Measurements from ENCODE around the gene HIVEP2. TPM values are rescaled to one million over a fixed set of nuclear protein-coding genes. Genes with fewer than 3 reads are reported as not detected.

HIVEP2 gene
- total and polyA plus RNA-seq, 5 donors from 2014 or later = 9.7 to 76.7 (median 12.3) TPM

DNA sequence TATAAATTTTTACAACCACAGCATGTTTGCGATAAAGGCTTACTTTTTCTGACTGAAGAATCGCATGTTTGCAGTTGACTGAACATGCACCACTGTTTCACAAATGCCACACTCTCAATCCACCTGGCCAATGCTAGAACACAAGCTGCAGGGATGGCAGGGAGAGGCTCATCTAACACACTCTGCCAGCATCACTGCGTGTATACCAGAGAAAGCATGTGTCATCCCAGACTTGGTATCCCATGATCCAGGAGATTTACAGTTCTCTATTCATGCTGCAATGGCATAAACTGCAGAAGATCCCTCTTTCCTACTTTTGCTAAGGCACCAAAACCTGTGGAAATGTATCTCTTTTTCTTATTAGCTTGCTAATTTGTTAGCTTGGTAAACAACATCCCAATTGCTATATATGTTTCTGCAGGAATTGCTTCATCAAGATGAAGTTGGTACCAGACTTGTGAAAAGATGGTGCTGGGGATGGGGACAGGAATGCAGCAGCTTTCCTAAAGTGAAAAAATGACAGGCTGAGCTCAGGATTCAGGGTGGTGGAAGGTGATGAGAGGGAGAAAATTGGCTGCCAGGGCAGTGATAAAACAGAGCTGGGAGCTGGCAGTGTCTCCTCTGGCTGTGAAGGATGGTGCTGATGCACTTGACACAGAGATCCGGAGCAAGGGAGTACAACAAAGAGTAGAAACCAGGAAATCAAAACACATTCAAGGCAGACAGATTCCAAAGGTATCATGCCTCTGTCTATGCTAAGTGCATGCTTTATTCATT, 186.9 kb downstream of the HIVEP2 start:
- DNase-seq (no peak), ATAC-seq (ENCODE audit: low read depth in 2 of 2) (no peak)
- Histone ChIP-seq H3K36me3 (ENCODE audit: control insufficient read depth, insufficient read depth, low read length) (peaks cover 81% of the 10 kb centered on the region), H3K4me3 (ENCODE audit: low read depth, low read length) (no peak overlapping the region), H3K9me3 (ENCODE audit: control insufficient read depth in 2 of 2, low read length in 2 of 2) (no peaks in the 10 kb centered on the region), H3K27ac (ENCODE audit: insufficient read depth, low read length, poor library complexity, severe bottlenecking) (no peak overlapping the region), H3K27me3 (ENCODE audit: control insufficient read depth, insufficient read depth, low read length) (no peaks in the 10 kb centered on the region), H3K4me1 (ENCODE audit: control insufficient read depth, insufficient read depth, low read length, poor library complexity, severe bottlenecking) (peaks cover 8% of the 10 kb centered on the region)
- Mint-ChIP-seq H3K36me3 (peaks cover 71% of the 10 kb centered on the region), H3K4me1 (peaks cover 42 to 54% (median 44%) of the 10 kb centered on the region in 4 donors), H3K4me3 (no peak overlapping the region), H3K27me3 (no peaks in the 10 kb centered on the region), H3K9me3 (no peaks in the 10 kb centered on the region), H3K27ac (peak overlapping the region; percentile 10 to 77 (median 75))

DNA sequence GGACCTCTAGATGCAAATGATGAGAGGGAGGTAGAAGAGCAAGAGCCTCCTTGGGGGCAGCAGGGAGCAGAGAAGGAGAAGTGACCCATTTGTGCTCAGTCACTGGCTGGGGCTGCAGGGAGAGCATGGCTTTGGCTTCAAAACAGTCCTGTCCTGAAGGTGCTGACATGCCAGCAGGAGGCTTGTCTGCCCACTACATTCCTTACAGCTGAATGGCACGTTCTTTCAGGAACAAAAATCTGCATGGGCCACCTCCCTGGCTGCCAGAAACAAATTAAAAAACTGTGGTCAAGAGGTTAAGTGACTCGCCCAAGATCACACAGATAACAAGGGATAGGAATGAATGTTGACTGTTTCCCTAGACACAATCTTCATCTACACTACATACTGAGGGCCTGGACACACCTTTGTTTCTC, 188.8 kb downstream of the HIVEP2 start:
- H3K36me3 ChIP-seq (ENCODE audit: control insufficient read depth, insufficient read depth, low read length) = peaks cover 79% of the 10 kb centered on the region
- peaks cover 30 to 45% (median 37%) of the 10 kb centered on the region in 4 donors for H3K4me1 Mint-ChIP-seq
- H3K27ac Mint-ChIP-seq = peak overlapping the region; percentile 31 to 96 (median 76)

DNA sequence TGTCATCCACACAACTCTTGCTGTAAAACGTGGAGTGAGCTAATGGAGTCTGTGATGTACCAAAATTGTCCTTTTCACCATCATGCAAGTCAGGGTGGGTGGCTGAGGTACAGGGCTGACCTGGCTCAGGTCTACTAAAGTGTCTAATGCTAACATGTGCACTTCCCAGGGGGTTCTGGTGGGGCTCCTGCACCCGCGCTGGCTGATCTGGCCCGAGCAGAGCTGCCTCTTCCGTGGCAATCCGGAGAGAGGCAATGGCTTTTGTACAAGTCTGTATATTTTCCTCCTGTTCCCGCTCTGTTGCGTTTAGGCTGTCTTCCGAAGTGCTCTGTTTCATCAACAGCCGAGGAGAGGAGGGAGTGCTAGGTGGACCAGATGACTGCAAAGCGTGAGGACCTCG, 191.8 kb downstream of the HIVEP2 start:
- Mint-ChIP-seq H3K4me1 (peaks cover 23 to 46% (median 37%) of the 10 kb centered on the region in 4 donors), H3K27ac (peak overlapping the region; percentile 39 to 48 (median 41)), H3K36me3 (peaks cover 45% of the 10 kb centered on the region), H3K9me3 (no peaks in the 10 kb centered on the region), H3K4me3 (peak overlapping the region in 1 of 4 donors; percentile 65), H3K27me3 (no peaks in the 10 kb centered on the region)
- H3K36me3 ChIP-seq (ENCODE audit: control insufficient read depth, insufficient read depth, low read length) = peaks cover 50% of the 10 kb centered on the region
- no peak overlapping the region for H3K27ac ChIP-seq (ENCODE audit: insufficient read depth, low read length, poor library complexity, severe bottlenecking)
- H3K9me3 ChIP-seq (ENCODE audit: control insufficient read depth in 2 of 2, low read length in 2 of 2) = no peaks in the 10 kb centered on the region
- ATAC-seq (ENCODE audit: low read depth in 2 of 2) = no peak
- H3K4me3 ChIP-seq (ENCODE audit: low read depth, low read length) = no peak overlapping the region
- H3K27me3 ChIP-seq (ENCODE audit: control insufficient read depth, insufficient read depth, low read length) = no peaks in the 10 kb centered on the region
- no peak for DNase-seq
- no peaks in the 10 kb centered on the region for H3K4me1 ChIP-seq (ENCODE audit: control insufficient read depth, insufficient read depth, low read length, poor library complexity, severe bottlenecking)

More for the DNA sequence above, 188.8 kb downstream of the HIVEP2 start:
- Mint-ChIP-seq H3K4me3 (no peak overlapping the region), H3K9me3 (no peaks in the 10 kb centered on the region), H3K36me3 (peaks cover 69% of the 10 kb centered on the region), H3K27me3 (no peaks in the 10 kb centered on the region)
- H3K27ac ChIP-seq (ENCODE audit: insufficient read depth, low read length, poor library complexity, severe bottlenecking) = no peak overlapping the region
- no peaks in the 10 kb centered on the region for H3K27me3 ChIP-seq (ENCODE audit: control insufficient read depth, insufficient read depth, low read length)
- DNase-seq (no peak), ATAC-seq (ENCODE audit: low read depth in 2 of 2) (no peak)
- no peak overlapping the region for H3K4me3 ChIP-seq (ENCODE audit: low read depth, low read length)
- H3K9me3 ChIP-seq (ENCODE audit: control insufficient read depth in 2 of 2, low read length in 2 of 2) = no peaks in the 10 kb centered on the region
- no peaks in the 10 kb centered on the region for H3K4me1 ChIP-seq (ENCODE audit: control insufficient read depth, insufficient read depth, low read length, poor library complexity, severe bottlenecking)

GRCh38 chr6:142752348-142752747, 192.6 kb downstream of the HIVEP2 start:
- no peaks in the 10 kb centered on the region for H3K27me3 ChIP-seq (ENCODE audit: control insufficient read depth, insufficient read depth, low read length)
- DNase-seq = no peak

GRCh38 chr6:142751452-142751851, 193.5 kb downstream of the HIVEP2 start:
- H3K4me3 Mint-ChIP-seq = no peak overlapping the region
- H3K9me3 Mint-ChIP-seq = no peaks in the 10 kb centered on the region
- no peak overlapping the region for H3K4me3 ChIP-seq (ENCODE audit: low read depth, low read length)
- H3K27me3 Mint-ChIP-seq = no peaks in the 10 kb centered on the region
- no peak for ATAC-seq (ENCODE audit: low read depth in 2 of 2)
- peak overlapping the region; percentile 11 for H3K27ac ChIP-seq (ENCODE audit: insufficient read depth, low read length, poor library complexity, severe bottlenecking)
- no peaks in the 10 kb centered on the region for H3K4me1 ChIP-seq (ENCODE audit: control insufficient read depth, insufficient read depth, low read length, poor library complexity, severe bottlenecking)
- peaks cover 39% of the 10 kb centered on the region for H3K36me3 ChIP-seq (ENCODE audit: control insufficient read depth, insufficient read depth, low read length)
- no peaks in the 10 kb centered on the region for H3K27me3 ChIP-seq (ENCODE audit: control insufficient read depth, insufficient read depth, low read length)
- DNase-seq = no peak
- peaks cover 30% of the 10 kb centered on the region for H3K36me3 Mint-ChIP-seq
- peaks cover 15 to 36% (median 28%) of the 10 kb centered on the region in 4 donors for H3K4me1 Mint-ChIP-seq
- H3K27ac Mint-ChIP-seq = peak overlapping the region; percentile 7 to 83 (median 74)
- no peaks in the 10 kb centered on the region for H3K9me3 ChIP-seq (ENCODE audit: control insufficient read depth in 2 of 2, low read length in 2 of 2)

More at GRCh38 chr6:142752348-142752747, 192.6 kb downstream of the HIVEP2 start:
- Histone ChIP-seq H3K4me1 (ENCODE audit: control insufficient read depth, insufficient read depth, low read length, poor library complexity, severe bottlenecking) (no peaks in the 10 kb centered on the region), H3K4me3 (ENCODE audit: low read depth, low read length) (no peak overlapping the region), H3K27ac (ENCODE audit: insufficient read depth, low read length, poor library complexity, severe bottlenecking) (no peak overlapping the region), H3K9me3 (ENCODE audit: control insufficient read depth in 2 of 2, low read length in 2 of 2) (no peaks in the 10 kb centered on the region), H3K36me3 (ENCODE audit: control insufficient read depth, insufficient read depth, low read length) (peaks cover 46% of the 10 kb centered on the region)
- H3K36me3 Mint-ChIP-seq = peaks cover 36% of the 10 kb centered on the region
- peaks cover 23 to 40% (median 35%) of the 10 kb centered on the region in 4 donors for H3K4me1 Mint-ChIP-seq
- no peaks in the 10 kb centered on the region for H3K27me3 Mint-ChIP-seq
- H3K27ac Mint-ChIP-seq = no peak overlapping the region
- H3K4me3 Mint-ChIP-seq = no peak overlapping the region
- no peaks in the 10 kb centered on the region for H3K9me3 Mint-ChIP-seq
- no peak for ATAC-seq (ENCODE audit: low read depth in 2 of 2)

GRCh38 chr6:142750998-142751397, 194.0 kb downstream of the HIVEP2 start:
- Histone ChIP-seq H3K4me3 (ENCODE audit: low read depth, low read length) (no peak overlapping the region), H3K9me3 (ENCODE audit: control insufficient read depth in 2 of 2, low read length in 2 of 2) (no peaks in the 10 kb centered on the region), H3K27ac (ENCODE audit: insufficient read depth, low read length, poor library complexity, severe bottlenecking) (no peak overlapping the region), H3K4me1 (ENCODE audit: control insufficient read depth, insufficient read depth, low read length, poor library complexity, severe bottlenecking) (no peaks in the 10 kb centered on the region), H3K27me3 (ENCODE audit: control insufficient read depth, insufficient read depth, low read length) (no peaks in the 10 kb centered on the region), H3K36me3 (ENCODE audit: control insufficient read depth, insufficient read depth, low read length) (peaks cover 35% of the 10 kb centered on the region)
- Mint-ChIP-seq H3K9me3 (no peaks in the 10 kb centered on the region), H3K27me3 (no peaks in the 10 kb centered on the region), H3K4me1 (peaks cover 11 to 34% (median 27%) of the 10 kb centered on the region in 4 donors), H3K36me3 (peaks cover 25% of the 10 kb centered on the region), H3K27ac (peak overlapping the region; percentile 7 to 77 (median 69)), H3K4me3 (no peak overlapping the region)
- ATAC-seq (ENCODE audit: low read depth in 2 of 2) (no peak), DNase-seq (no peak)

GRCh38 chr6:142749556-142749955, 195.4 kb downstream of the HIVEP2 start:
- H3K4me1 Mint-ChIP-seq = peaks cover 7 to 23% (median 17%) of the 10 kb centered on the region in 4 donors
- Histone ChIP-seq H3K27me3 (ENCODE audit: control insufficient read depth, insufficient read depth, low read length) (no peaks in the 10 kb centered on the region), H3K4me1 (ENCODE audit: control insufficient read depth, insufficient read depth, low read length, poor library complexity, severe bottlenecking) (no peaks in the 10 kb centered on the region), H3K36me3 (ENCODE audit: control insufficient read depth, insufficient read depth, low read length) (peaks cover 28% of the 10 kb centered on the region), H3K4me3 (ENCODE audit: low read depth, low read length) (no peak overlapping the region), H3K9me3 (ENCODE audit: control insufficient read depth in 2 of 2, low read length in 2 of 2) (no peaks in the 10 kb centered on the region), H3K27ac (ENCODE audit: insufficient read depth, low read length, poor library complexity, severe bottlenecking) (no peak overlapping the region)
- H3K27me3 Mint-ChIP-seq = peaks cover 6% of the 10 kb centered on the region
- ATAC-seq (ENCODE audit: low read depth in 2 of 2) = no peak
- peak overlapping the region in 2 of 3 donors; percentile 3 to 33 for H3K27ac Mint-ChIP-seq
- DNase-seq = no peak
- no peaks in the 10 kb centered on the region for H3K9me3 Mint-ChIP-seq
- H3K36me3 Mint-ChIP-seq = peaks cover 14% of the 10 kb centered on the region
- H3K4me3 Mint-ChIP-seq = no peak overlapping the region

DNA sequence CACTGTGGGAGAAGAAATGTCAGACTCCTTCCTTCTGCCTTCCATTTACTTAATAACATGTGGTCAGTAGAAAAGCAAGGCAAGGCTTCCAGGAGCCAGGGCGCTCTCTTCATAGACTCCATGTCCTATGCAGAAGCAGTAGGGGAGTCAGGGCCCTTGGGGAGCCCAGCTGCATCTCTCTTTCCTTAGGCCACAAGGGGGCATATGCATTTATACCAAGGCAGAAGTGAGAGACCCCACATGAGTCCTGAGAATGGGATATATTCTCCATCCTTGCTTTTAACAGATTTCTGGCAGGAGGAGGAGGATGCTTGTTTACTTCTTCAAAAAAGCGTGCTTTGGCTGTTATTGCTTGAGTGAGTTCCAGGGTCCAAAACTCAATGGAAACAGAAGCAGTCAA, 198.5 kb downstream of the HIVEP2 start:
- Histone ChIP-seq H3K27ac (ENCODE audit: insufficient read depth, low read length, poor library complexity, severe bottlenecking) (no peak overlapping the region), H3K4me3 (ENCODE audit: low read depth, low read length) (no peak overlapping the region), H3K9me3 (ENCODE audit: control insufficient read depth in 2 of 2, low read length in 2 of 2) (no peaks in the 10 kb centered on the region), H3K27me3 (ENCODE audit: control insufficient read depth, insufficient read depth, low read length) (peaks cover 2% of the 10 kb centered on the region), H3K36me3 (ENCODE audit: control insufficient read depth, insufficient read depth, low read length) (no peaks in the 10 kb centered on the region), H3K4me1 (ENCODE audit: control insufficient read depth, insufficient read depth, low read length, poor library complexity, severe bottlenecking) (no peaks in the 10 kb centered on the region)
- no peaks in the 10 kb centered on the region for H3K9me3 Mint-ChIP-seq
- peaks cover 6% of the 10 kb centered on the region for H3K27me3 Mint-ChIP-seq
- DNase-seq = peak; percentile 8 to 62 (median 43)
- H3K27ac Mint-ChIP-seq = no peak overlapping the region
- no peak overlapping the region for H3K4me3 Mint-ChIP-seq
- H3K36me3 Mint-ChIP-seq = peaks cover 2% of the 10 kb centered on the region
- peak; percentile 61 to 64 for ATAC-seq (ENCODE audit: low read depth in 2 of 2)
- peaks cover 7 to 16% (median 14%) of the 10 kb centered on the region in 4 donors for H3K4me1 Mint-ChIP-seq

All from CD4-positive, CD25-positive, alpha-beta regulatory T cell (primary cell).